NCI-H510A treated with DMSO at 0.1 percent for 48 hours (cell line): ENCODE results near the gene ADTRP.

ENCODE experiments used
- DNase-seq: peaks from one replicate; lab custom pipeline; 2025; lab: John Stamatoyannopoulos, UW

Gene ADTRP

GRCh38 chr6:11773013-11773412 lies 5.6 kb downstream of the ADTRP start:
- DNase-seq, result no peak

GRCh38 chr6:11772109-11772825 lies 6.3 kb downstream of the ADTRP start:
- no peak for DNase-seq

GRCh38 chr6:11771473-11772048 lies 7.0 kb downstream of the ADTRP start:
- DNase-seq, result no peak

GRCh38 chr6:11770546-11771466 lies 7.8 kb downstream of the ADTRP start:
- no peak for DNase-seq

GRCh38 chr6:11769811-11770545 lies 8.6 kb downstream of the ADTRP start:
- no peak for DNase-seq

GRCh38 chr6:11769244-11769643 lies 9.4 kb downstream of the ADTRP start:
- DNase-seq, result no peak

GRCh38 chr6:11767978-11768756 lies 10.4 kb downstream of the ADTRP start:
- DNase-seq, result no peak

- DNase-seq, result no peak
These were observed 11.1 kb downstream of the ADTRP start for GRCh38 chr6:11767458-11767857.

- DNase-seq, result no peak
These were observed 11.8 kb downstream of the ADTRP start for GRCh38 chr6:11766589-11767450.

- DNase-seq, result no peak
These were observed 12.6 kb downstream of the ADTRP start for GRCh38 chr6:11766043-11766442.

- DNase-seq, result no peak
These were observed 14.4 kb downstream of the ADTRP start for GRCh38 chr6:11764250-11764604.

- no peak for DNase-seq
These were observed 14.9 kb downstream of the ADTRP start for GRCh38 chr6:11763460-11764249.

GRCh38 chr6:11762794-11763459 lies 15.7 kb downstream of the ADTRP start:
- DNase-seq, result no peak

- DNase-seq, result no peak
These were observed 16.6 kb downstream of the ADTRP start for GRCh38 chr6:11761744-11762620.

GRCh38 chr6:11760015-11760473 lies 18.6 kb downstream of the ADTRP start:
- no peak for DNase-seq

GRCh38 chr6:11758878-11759277 lies 19.7 kb downstream of the ADTRP start:
- DNase-seq, result no peak

GRCh38 chr6:11756726-11757125 lies 21.9 kb downstream of the ADTRP start:
- DNase-seq, result no peak

- no peak for DNase-seq
These were observed 22.3 kb downstream of the ADTRP start for GRCh38 chr6:11756292-11756691.
